RKO (cell line): Measurements from ENCODE around the gene BPI.
A peak's percentile ranks its signal among the peaks of the same experiment; 100 is the strongest.
"Not testable (repeated sequence)": the region's sequence is repeated elsewhere in the genome, so short reads cannot be mapped to it uniquely, and the experiment has no call there.

Source experiments
- DNase-seq: peaks from one replicate; pipeline ENCODE4 v3.0.0-alpha.2; 2016; ENCODE audit warnings: low spot score

Gene BPI

DNA sequence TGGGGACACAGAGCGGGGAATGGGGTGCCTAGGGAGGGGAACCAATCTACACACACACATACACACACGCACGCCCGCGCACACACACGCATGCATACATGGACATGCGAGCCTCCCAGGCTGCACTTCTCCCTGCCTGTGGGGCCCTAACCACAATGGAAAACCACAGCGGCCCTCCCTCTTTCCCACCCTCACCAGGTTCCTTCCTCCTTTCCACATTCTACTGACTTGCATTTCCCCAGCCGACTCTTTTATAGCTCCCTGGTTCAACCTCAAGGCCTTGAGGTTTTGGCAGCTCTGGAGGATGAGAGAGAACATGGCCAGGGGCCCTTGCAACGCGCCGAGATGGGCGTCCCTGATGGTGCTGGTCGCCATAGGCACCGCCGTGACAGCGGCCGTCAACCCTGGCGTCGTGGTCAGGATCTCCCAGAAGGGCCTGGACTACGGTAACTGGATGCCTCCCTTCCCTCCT, at the start of gene BPI:
BPI (plus strand) TSS at position 249 of the 472 bp plus-strand sequence; CDS start at position 317, 68 bp downstream.
- no peak for DNase-seq

DNA sequence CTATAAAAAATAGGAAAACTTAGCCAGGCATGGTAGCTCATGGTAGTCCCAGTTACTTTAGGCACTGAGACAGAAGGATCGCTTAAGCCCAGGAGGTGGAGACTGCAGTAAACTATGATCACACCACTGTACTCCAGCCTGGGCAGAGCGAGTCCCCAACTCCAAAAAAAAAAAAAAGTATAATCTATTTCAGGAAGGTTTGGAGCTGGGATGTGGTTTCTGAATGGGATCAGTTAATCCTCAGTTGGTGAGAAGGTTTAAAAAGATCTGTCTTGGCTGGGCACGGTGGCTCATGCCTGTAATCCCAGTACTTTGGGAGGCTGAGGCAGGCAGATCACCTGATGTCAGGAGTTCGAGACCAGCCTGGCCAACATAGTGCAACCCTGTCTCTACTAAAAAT, 49.3 kb upstream of the BPI start:
- not testable (repeated sequence) for DNase-seq

DNA sequence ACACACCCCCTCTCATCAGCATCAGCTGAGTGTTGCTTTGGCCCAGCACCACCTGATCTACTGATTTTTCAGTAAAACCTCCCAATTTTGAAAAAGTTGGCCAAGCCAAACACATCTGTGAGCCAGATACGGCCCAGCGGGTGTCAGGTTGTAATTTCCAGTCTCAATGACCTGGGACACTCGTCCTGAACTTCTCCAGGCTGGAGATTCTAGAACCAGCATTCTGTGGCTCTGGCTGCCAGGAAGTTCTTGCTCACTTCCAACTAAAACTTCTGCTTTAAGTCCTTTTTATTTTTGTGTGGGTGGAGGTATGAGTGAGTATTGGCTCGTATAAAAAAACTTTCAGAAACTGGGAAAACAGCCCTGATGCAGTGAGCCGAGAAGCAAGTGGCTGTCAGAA, 48.6 kb upstream of the BPI start:
- no peak for DNase-seq

DNA sequence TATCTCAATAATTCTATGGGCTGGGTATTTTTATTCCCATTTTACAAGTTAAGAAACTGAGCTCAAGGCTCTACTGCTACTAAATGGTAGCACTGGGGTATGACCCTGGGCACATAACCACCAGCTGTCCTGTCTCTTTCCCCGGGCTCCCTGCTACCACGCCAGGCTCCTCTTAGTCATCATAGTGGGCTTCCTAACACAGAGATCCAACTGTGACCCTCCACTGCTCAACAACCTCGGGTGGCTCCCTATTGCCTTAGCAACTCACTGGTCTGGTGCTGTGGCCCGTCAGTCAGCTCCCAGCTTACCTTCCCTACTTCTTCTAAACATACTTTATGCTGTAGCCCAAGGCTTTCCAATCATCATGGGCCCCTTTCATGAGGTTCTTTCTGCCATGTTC, 47.9 kb upstream of the BPI start:
- DNase-seq, result no peak

DNA sequence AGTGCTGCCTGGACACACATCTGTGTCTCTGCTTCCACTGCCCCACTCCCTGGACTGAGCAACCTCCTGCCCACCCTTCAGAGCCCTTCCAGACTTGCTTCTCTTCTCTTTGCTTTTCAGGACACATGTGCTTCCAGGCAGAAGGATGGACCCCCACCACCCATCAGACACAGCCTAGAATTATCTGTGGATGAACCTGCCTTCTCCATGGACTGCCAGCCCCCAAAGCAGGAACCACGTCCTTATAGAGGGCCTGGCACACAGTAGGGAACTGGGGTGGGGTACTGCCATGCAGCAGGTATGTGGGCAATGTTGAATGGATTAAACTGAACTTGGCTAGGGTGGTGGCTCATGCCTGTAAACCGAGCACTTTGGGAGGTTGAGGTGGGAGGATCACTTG, 47.0 kb upstream of the BPI start:
- DNase-seq, result no peak

DNA sequence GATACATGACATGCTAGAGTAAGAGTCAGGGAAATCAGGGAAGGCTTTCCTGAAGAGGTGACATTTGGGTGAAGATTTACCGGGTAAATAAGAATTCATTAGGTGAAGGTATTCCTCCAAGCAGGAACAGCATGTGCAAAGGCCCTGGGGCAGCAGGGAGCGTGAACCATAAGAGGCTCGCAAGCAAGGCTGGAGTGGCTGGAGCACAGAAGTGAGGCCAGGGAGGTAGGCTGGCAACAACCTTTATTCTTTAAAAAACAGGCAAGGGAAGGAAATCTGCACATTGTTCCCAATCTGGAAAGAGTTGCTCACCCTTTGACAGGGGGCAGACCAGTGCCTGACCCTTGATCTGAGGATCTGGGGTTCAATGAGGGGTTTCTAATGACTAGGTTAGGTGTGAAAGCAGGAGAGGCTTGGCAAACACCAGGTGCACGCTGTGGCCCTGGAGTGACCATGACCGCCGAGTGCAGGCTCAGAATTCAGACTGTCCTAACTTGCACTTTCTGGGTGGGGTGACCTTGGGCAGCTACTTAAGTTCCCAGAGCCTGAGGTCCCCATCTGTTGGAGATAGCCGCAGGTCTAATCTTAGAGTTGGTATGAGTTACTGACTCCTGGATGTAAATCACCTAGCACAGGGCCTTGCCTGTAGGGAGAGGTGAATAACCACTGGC, 45.3 kb upstream of the BPI start:
- DNase-seq, result no peak

DNA sequence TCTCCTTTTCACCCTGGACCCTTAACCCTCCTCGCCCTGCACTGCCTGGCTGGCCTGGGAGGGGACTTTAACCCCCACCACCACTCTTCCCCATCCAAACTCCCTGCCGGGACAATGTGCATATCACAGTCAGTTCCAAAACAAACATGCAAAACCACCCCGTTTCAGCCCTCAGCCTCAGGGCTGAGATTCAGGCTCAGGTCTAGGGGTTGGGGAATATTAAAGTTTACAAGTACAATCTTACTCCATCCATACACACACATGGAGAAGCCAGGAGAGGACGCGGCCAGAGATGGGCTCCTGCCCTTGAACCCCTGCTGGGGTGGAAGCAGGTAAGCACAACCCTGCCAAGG, 44.0 kb upstream of the BPI start:
- no peak for DNase-seq

DNA sequence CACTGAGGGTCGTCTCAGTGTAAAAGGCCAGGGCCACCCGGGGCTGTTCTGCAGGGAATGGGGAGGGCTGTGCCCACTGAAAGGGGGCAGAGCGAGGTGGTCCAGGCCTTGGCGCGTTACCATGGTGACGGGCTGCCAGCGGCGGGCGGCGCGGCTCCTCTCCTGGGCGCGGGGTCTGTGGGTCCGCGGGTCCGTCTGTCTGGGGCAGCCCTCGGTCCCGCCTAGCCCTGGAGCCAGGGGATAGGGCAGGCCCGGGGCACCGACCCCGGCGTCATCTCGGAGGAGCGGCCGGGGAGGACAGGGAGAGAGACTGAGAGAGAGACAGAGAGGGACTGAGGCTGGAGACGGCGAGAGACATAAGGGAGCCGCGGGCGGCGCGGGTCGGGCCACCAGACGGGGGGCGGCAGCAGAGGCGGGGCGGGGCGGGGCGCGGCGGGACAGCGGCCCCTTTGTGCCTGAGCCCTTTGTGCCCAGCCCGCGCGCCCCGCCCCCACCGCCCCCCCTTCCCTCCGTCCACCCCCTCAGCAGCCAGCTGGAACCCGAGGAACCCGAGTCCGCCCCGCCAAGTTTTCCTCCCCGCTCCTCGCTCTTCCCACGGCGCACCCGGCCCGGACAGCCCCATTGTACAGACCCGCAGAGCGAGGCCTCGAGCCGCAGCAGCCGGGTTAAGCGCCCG, 43.4 kb upstream of the BPI start, which contains the start of gene KIAA1755:
KIAA1755 (minus strand) TSS at position 358 of the 676 bp plus-strand sequence; CDS start at position 123, 235 bp downstream.
- DNase-seq, result no peak

DNA sequence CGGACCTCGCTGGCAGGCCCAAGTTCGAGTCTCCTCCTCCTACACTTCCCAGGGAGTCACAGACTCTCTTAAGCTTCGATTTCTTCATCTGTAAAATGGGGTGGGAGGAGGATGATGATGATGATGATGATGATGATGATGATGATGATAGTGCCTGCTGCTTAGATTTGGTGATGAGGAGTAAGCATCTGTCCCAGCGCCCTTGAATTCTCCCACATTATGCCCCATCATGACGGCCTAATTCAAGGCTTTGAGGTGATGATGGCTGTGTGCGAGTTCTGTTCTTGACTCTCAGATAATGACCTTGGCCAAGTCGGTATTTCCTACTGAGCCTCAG, 42.9 kb upstream of the BPI start:
- DNase-seq, result no peak

DNA sequence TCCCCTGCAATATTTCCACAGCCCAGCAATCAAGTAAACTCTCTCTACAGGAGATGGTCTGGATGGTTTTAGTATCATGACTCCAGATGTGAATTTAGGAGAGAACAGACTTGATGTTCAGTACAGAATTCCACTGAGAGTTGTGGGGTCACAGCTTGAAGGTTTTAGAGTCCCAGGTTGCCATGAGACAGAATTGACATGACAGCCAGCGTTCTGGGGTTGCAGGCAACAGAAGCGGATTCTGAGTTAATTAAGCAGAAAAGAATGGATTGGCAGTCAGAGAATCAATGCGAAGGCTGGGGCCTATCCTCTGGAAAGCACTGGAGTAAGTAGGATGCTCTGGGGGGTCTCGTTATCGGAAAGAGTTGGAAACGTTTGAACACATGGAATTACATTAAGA, 41.0 kb upstream of the BPI start:
- DNase-seq, result no peak

DNA sequence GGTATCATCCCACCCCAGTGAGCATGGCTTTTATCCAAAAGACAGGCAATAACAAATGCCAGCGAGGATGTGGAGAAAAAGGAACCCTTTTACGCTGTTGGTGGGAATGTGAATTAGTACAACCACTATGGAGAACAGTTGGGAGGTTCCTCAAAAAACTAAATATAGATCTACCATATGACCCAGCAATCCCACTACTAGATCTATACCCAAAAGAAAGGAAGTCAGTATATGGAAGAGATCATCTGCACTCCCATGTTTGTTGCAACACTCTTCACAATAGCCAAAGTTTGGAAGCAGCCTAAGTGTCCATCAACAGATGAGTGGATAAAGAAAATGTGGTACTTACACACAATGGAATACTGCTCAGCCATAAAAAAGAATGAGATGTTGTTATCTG, 37.5 kb upstream of the BPI start:
- DNase-seq, result no peak

DNA sequence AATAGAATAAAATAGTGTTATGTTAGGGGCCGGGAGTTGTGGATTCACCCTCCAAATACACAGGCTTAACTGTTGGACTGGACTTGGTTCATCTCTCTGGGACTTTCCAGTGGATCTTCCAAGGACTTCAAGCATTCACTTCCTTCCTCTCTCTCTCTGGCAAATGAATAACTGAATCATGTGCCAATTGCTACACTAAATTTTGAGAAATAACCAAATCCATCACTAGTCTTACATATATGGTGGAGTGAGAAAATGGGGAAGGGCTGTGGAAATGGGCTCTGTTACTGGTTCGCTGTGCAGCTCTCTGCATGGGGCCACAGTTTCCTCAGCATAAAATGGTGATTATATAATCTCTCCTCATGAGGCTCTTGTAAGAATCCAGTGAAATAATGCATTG, 36.7 kb upstream of the BPI start:
- DNase-seq, result no peak

DNA sequence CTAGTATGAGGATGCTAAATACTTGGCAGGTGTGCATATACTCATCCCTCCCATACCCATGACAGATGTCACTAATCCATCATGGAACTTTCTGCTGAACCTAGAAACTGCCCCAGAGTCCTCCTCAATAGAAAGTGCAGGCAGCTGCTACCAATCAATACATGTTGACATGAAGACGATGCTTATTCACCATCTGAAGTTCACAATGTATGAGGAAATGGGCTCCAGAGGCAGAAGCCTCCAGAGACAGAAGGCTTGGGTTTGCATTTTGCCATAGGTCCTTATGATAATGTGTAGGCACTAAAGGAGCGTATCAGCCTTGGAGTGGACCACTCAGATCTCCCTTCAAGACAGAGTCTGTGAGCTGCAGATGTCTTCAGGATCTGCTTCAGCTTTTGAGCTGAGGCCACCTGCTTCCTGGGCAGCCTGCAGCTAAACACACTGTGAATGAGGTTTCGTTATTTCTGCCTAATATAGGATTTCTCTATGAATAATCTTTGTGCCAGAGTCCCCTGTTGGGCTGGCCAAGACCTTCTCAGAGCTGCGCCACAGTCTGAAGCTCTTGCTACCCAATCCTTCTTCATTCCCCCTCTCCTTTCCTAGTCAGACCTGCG, 35.9 kb upstream of the BPI start:
- no peak for DNase-seq

DNA sequence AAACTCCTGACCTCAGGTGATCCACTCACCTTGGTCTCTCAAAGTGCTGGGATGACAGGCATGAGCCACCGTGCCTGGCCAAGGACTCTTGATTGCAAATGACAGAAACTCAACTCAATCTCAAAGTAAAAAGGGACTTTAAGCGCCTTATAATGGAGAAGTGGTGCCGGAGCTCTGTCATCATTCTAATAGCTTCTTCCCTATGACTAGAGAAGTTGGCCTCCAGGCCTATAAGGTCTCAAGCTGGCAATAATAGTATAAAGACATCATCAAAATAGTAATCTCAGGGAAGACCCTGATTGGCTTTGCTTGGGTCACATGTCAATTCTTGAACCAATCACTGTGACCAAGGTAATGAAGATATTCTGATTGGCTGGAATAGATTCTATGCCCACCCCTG, 34.9 kb upstream of the BPI start:
- DNase-seq, result no peak

DNA sequence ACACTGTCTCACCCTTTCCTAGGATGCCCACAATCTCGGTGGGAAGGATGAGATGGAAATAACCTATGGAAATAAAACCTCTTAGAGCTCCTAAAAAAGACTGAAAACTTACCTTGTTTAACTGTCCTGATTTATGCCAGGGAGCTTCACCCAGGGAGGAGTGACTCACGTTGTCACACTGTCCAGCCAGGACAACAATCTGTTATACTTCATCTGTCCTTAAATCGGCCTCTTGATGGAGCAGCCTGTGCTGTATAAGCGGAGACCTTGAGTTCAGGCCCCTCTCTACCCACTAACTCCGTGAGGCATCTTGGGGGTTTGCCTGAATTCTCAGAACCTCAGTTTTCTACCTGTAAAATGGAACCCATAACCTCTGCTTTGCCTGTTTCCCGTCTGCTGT, 34.2 kb upstream of the BPI start:
- no peak for DNase-seq

DNA sequence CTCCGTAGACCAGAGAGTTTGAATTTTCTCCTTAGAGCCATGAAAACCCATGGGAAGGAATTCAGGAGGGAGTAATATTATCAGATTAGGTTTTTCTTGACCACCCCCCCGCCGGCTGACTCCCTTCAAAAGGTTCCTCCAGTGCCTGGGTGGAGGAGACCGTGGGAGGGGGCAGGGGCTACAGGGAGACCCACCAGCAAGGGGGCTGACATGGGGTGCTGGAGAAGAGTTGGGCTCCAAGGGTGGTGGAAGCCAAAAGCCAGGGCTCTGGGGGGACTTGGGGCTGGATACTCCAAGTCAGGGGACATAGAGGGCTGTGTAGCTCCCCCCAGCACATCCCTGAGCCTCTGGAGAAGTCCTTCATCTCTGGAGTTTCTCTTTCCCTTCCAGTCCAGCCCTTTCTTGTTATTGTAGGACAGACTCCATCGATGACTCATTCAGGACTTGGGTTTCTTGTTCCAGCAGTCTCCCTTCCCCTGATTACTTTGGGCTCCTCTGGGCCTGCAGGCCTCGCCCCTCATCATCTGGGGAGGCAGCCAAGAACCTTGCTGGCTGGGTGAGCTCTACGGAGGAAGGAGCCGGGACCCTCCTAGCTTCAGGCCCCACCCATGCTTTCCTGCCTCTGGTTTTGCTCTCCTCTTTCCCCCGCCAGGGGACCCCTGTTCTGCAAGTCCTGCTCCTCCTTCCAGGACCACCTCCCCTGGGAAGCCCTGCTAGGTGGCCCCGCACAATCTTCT, 32.9 kb upstream of the BPI start:
- peak; percentile 29 for DNase-seq

DNA sequence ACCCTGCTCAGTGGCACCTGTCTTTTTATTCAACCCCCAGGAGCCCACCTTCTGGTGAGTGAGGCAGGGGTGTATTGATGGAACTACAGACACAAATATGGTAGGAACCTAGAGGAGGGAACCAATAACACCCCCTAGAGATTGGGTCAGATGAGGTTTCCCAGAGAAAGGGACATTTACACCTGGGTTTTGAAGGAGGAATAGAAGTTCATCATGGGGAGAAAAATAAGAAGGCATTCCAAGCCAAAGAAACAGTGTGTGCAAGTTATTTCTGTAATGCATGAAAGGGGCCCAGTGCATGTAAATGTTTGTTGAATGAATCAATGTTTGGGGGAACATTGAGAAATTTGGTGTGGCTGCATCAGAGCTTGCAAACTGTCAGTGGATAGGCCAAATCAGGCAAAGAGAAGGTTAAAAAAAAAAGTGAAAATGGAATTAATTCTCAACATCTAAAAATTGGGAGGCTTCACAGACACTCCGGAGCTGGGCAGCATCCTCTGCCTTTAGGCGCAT, 32.3 kb upstream of the BPI start:
- no peak for DNase-seq

DNA sequence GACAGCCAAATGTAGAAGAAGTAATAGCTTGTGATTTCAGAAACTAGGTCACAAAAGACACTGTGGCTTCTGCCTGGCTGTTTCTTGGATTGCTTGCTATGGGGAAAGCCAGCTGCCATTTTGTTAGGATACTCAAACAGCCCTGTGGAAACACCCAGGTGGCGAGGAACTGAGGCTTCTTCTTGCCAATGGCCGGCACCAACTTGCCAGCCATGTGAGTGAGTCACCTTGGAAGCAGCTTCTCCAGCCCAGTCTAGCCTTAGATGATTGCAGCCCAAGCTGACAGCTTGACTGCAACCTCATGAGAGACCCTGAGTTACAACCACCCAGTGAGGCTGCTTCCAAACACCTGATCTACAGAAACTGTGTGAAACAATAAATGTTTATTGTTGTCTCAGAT, 31.6 kb upstream of the BPI start:
- DNase-seq, result no peak

DNA sequence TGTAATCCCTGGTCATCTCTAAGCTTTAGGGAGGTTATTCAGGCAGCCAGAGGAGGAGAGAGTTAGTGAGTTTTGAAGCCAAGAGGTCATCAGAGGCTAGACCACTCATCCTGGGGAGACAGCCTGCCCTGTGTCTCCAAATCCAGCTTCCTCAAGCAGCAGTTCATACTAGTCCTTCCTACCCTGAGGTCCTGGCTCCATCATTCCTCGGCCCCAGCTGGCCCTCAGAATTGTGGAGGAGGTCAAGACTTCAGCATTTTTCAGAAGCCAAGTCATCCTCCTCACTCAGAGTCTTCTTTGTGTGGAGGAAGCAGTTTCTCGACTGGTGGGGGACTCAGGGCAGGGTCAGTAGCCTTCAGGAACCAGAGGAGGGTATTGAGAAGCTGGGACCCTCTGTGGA, 31.0 kb upstream of the BPI start:
- DNase-seq, result no peak

DNA sequence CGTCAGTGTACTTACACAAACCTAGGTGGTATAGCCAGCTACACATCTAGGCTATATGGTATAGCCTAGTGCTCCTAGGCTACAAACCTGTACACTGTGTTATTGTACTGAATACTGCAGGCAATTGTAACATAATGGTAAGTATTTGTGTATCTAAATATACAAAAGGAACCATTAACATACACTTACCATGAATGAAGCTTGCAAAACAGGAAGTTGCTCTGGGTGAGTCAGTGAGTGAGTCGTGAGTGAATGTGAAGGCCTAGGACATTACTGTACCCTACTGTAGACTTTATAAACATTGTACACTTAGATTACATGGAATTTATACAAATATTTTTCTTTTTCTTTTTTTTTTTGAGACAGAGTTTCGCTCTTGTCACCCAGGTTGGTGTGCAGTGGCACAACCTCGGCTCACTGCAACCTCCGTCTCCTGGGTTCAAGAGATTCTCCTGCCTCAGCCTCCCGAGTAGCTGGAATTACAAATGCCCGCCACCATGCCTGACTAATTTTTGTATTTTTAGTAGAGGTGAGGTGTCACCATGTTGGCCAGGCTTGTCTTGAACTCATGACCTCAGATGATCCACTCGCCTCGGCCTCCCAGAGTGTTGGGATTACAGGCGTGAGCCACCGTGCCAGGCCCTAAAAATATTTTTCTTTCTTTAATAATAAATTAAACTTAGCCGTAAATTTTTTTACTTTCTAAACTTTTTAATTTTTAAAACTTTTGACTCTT, 28.0 kb upstream of the BPI start:
- peak; percentile 82 for DNase-seq

DNA sequence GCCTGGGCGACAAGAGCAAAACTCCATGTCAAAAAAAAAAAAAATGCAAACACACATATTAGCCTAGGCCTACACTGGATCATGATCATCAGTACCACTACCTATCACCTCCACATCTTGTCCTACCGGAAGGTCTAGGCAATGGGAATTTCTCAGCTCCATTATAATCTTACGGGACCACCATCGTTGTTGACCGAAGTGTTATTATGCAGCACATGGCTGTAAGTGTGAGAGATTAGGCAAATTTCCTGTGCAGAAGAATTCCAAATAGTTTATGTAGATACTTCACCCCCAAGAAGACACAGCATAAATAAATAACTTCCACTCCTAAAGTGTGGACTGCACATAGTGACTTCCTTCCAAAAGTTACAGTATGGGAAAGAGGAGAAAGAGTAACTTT, 26.7 kb upstream of the BPI start:
- no peak for DNase-seq

DNA sequence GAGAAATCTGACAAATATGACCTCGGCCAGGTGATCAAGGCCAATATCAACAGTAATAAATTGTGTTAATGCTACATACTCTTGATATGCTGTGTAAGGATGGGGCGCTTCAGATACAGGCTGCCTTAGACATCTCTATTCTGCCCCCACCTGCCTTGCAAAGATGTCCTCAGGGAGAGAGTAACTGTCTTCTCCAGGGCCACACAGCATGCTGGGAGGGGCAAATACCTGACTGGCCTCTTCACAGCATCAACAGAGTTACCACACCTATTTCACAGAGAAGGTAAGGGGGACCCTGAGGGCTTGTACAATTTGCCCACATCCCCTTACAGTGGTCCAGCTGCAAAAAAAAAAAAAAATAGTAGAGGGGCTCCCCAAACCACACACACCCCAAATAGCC, 26.3 kb upstream of the BPI start:
- no peak for DNase-seq
